Sigmoid colon (tissue), 4 donors: Measurements from ENCODE around the gene EYA3.

ENCODE experiments used
- POLR2A ChIP-seq, 2 donors: fragments of 450-650 bp; IDR thresholded peaks; one replicate each; pipeline ENCODE4 v1.6.1; 2016; ENCODE audit warnings: antibody characterized with exemption in 2 of 2, mild to moderate bottlenecking in 2 of 2, moderate library complexity in 2 of 2
- POLR2AphosphoS5 ChIP-seq, 4 donors: sonication (generic); formaldehyde crosslinking; IDR thresholded peaks; one replicate each; pipeline ENCODE4 v1.6.1; 2017; ENCODE audit warnings: antibody characterized with exemption in 4 of 4
- TF ChIP-seq, protein P1 (sequence below), 4 experiments: fragments of 450-650 bp in 3 of 4; fragments of 200-600 bp in 1 of 4; IDR thresholded peaks; one replicate each; pipeline ENCODE4 v1.5.1; 2016 to 2019; ENCODE audit warnings: antibody characterized with exemption in 4 of 4, mild to moderate bottlenecking in 3 of 4, moderate library complexity in 2 of 4

DNA sequence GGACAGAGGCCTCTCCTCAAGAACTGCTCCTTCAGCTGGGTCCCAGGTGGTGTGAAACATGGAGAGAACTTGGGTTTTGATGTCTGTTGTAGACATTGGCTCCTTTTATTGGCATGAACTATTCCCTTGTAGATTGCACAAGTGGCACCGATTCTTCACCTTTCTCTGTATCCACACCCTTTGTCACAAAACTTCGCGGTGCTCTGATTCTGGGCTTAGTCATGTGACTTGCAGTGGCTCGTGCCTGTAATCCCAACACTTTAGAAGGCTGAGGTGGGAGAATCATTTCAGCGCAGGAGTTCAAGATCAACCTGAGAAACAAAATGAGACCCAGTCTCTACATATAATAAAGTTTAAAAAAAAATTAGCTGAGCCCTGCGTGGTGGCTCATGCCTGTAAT is 42.5 kb upstream of the EYA3 start:
- TF ChIP-seq, protein P1, sequence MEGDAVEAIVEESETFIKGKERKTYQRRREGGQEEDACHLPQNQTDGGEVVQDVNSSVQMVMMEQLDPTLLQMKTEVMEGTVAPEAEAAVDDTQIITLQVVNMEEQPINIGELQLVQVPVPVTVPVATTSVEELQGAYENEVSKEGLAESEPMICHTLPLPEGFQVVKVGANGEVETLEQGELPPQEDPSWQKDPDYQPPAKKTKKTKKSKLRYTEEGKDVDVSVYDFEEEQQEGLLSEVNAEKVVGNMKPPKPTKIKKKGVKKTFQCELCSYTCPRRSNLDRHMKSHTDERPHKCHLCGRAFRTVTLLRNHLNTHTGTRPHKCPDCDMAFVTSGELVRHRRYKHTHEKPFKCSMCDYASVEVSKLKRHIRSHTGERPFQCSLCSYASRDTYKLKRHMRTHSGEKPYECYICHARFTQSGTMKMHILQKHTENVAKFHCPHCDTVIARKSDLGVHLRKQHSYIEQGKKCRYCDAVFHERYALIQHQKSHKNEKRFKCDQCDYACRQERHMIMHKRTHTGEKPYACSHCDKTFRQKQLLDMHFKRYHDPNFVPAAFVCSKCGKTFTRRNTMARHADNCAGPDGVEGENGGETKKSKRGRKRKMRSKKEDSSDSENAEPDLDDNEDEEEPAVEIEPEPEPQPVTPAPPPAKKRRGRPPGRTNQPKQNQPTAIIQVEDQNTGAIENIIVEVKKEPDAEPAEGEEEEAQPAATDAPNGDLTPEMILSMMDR (IDR thresholded peaks at IDR 0.05): no peak
- TF ChIP-seq POLR2A (IDR thresholded peaks at IDR 0.05): no peak
- TF ChIP-seq POLR2AphosphoS5 (IDR thresholded peaks at IDR 0.05): no peak
